ENCODE measurements around the gene ZFYVE19.
A peak's percentile ranks its signal among the peaks of the same experiment; 100 is the strongest.

The ZFYVE19 gene

DNA sequence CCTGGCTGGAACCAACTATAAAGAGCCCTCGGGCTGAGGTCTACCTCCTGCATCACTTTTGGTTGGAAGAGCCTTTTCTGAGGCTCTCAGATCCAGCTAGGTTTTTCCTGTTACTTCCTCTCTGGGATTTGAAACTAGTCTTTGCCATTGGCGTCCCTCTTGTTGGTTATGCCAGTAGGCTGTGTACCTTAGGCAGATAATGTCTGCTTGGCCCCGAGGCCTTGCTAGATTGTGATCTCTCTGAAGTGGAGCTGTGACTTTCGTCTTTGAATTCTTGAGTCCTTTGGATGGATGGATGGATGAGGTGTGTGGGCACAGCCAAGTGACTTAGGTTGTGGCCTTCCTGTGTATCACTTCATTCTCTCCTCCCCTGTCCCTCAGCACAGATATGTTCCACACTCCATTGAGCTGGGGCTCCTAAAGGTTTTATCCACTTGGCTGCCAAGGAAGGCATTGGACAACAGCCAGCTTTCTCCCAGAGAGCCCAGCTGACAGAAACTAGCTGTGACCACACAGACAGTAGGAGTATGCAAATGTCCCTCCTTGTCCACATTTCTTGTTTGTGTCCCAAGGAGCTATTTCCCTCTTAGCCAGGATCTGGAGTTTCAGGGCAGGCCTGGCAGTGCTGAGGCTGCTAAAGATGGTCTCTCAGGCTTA, 8.3 kb downstream of the ZFYVE19 start:
- DNase-seq (ENCODE audit: low spot score), result no peak

DNA sequence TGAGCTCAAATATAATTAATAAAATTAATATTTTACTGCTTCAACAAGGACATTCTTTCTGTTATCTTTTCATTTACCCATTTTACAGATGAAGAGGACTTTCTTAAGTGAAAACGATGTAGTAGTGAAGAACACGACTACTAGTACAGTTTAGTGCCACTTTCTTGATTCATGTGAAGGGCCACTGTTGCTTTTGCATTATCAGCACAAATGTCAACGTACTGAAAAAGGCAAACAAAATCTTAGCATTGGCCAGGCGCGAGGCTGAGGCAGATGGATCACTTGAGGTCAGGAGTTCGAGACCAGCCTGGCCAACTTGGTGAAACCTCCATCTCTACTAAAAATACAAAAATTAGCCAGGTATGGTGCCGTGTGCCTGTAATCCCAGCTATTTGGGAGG, 12.2 kb downstream of the ZFYVE19 start:
- no peak for DNase-seq (ENCODE audit: low spot score)

DNA sequence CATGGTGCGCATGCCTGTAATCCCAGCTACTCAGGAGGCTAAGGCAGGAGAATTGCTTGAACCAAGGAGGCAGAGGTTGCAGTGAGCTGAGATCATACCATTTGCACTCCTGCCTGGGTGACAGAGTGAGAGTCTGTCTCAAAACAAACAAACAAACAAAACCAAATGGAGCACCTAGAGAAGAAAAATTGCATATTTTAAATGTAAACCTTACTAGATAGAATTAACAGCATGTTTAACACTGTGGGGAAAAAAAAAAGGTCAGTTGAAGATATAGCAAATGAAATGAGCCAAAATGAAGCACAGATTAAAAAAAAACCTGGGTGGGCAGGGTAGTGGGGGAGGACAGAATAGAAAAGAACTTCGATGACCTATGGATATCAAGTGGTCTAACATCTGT, 14.3 kb downstream of the ZFYVE19 start:
- no peak for DNase-seq (ENCODE audit: low spot score)

DNA sequence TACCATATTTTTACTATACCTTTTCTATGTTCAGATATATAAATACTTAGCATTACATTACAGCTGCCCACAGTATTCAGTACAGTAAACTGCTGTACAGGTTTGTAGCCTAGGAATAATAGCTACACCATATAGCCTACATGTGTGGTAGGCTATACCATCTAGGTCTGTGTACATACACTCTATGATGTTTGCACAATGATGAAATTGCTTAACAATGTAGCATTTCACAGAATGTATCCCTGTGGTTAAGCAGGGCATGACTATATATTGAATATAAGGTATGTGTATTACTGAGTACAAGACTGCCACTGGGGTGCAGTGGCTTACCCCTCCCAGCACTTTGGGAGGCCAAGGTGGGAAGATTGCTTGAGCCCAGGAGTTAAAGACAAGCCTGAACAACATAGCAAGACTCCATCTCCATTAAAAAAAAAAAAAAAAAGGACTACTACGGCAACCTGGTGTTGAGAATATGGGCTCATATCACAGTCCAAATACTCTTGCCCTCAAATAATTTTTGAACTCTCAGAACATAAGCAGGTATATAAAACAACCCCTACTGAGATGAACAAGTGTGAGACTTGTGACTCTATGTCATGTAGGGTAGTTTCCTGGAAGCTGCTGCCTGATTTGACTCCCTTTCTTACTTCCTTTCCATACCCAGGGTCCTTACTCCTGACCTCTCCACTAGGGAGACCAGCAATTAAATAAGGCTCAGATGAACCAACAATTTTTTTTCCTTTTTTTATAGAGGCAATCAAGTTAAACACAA, 16.9 kb downstream of the ZFYVE19 start:
- no peak for DNase-seq (ENCODE audit: low spot score)

DNA sequence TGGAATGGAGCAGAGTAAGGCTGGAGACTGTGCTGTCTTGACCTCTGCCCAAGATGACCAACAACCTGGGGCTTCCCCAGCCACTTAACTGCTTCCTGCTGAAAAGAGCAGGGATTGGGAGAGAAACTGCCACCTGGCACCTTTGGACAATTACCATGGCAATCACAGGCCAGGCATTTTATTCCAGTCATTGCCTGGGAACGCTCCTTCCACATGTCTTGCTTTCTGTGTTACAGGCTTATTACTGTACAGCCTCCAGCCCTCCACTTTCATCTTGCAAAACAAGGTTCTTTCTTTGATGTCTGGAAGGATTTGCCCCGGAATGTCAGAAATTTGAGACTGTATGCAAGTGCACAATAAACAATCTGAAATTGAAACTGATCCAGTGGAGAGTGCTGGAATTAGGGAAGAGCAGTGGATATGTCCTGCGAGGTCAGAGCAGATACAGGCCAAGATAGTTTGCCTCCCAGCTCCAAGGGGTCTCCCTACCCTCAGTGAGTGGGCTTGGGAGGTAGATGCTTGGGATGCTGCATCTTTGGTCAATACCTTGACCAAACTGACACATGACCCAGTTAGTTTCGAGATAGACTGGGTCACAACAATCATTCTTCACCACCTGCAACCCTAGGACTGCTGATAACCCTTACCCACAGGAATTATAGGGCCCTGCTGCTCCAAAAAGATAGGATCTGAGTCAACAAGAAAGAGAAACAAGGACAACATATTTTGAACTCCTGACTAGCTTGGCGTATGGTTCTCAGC, 19.0 kb downstream of the ZFYVE19 start:
- no peak for DNase-seq (ENCODE audit: low spot score)

DNA sequence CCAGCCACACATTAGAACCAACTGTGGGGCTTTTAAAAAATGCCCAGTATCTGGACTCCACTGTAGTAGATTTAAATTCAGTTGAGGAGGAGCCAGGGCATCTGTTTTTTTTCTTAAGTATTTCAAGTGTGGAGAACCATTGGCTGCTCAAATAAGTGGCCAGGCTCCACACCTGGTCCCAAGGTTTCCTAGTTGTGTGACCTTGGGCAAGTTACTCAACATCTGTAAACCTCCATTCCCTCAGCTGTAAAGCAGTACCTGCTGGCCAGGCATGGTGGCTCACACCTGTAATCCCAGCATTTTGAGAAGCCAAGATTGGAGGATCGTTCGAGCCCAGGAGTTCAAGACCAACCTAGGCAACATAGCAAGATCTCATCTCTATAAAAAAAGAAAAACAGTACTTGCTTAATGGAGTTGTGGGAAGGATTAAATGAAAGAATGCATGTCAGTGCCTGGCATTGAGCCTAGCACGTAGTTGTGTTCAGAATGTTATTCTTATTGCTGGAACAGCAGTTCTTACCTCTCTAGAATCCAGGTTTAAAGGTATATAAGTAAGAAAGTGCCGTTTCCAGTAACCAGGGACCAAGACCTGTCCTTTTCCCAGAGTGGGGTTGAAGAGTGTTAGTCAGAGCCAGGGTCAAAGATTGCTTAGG, 19.7 kb downstream of the ZFYVE19 start:
- DNase-seq (ENCODE audit: low spot score), result no peak

DNA sequence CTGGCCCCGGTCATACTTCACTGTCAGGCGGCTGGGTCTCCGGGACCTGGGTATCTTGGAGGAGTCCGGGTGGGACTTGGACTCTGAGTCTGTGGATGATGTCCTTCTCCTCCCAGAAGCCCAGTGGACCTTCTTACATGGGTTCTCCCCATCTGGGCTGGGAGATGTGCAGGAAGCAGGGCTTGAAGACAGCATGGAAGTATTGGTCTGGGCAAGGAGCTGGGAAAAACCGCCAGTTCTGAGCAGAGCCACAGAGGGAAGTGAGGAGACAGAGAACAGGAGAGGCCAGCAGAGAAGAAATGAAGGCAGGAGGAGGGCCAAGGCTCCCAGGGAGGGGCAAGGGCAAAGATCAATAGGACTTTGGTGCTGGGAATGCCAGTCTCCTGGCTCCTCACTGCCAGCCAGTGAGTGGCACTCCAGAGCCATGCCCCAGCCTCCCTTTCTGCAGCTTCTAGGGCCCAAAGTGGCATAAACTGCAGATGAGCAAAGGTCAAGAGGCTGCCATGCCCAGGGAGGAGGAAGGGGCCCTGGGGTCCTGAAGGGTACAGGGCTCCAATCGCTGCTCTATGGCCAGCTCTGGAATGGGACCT, 21.7 kb downstream of the ZFYVE19 start, which contains the start of gene PPP1R14D:
TSS of gene PPP1R14D (minus strand) at position 262 of the 590 bp plus-strand sequence. CDS start at position 195, 67 bp downstream.
- DNase-seq (ENCODE audit: low spot score), result no peak

DNA sequence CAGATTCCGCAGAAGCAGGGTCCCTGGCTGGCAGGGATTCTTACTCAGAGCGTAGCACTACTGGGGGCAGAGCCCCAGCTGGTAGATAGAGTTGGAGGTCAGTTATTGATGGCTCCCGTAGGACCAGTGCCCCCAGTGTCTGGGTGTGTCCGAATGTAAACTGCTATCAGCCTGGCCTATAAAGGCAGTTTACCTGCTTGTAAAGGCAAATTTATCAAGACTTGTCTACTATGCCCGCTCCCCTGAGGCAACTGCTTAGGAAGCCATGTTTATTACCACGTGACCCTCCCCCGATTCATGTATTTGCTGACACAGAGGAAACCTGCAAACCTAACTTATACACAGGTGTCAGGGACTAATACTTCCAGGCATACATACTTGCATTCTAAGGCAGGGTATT, 22.2 kb downstream of the ZFYVE19 start:
- DNase-seq (ENCODE audit: low spot score), result no peak

DNA sequence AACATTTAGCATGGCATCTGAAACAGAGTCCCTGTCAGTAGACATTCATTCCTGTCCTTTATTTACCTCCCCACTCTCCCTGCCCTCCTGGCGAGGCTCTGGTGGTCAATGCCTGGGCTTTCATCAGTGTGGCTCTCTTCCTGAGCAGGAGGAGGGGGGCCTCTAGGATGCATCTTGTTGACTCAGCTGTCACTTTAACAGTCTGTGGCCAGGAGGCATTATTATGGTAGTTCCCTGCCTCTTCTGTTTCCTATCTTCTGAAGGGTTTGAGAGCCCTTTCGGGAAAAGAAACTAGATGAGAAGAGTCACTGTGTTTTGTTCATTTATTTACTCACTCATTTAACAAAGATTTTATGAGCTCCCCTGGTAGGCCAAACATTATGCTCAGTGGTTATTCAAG, 24.0 kb downstream of the ZFYVE19 start:
- DNase-seq (ENCODE audit: low spot score), result no peak

DNA sequence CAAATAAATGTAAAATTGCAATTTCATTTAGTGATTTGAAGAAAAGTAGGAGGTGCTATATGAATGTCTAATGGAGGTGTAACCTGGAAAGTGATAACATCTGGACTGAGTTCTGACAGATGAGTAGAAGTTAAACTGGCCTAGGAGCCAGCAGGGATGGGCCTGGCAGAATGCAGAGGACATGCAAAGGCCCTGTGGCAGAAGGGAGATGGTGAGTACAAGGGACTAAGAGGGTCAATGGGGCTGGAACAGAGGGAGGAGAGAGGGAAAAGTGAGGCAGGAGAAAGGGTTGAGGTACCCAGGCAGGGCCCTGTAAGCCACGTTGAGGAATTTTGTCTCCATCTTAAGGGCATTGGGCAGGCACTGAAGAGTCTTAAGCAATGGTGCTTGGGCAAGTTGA, 25.0 kb downstream of the ZFYVE19 start:
- no peak for DNase-seq (ENCODE audit: low spot score)

DNA sequence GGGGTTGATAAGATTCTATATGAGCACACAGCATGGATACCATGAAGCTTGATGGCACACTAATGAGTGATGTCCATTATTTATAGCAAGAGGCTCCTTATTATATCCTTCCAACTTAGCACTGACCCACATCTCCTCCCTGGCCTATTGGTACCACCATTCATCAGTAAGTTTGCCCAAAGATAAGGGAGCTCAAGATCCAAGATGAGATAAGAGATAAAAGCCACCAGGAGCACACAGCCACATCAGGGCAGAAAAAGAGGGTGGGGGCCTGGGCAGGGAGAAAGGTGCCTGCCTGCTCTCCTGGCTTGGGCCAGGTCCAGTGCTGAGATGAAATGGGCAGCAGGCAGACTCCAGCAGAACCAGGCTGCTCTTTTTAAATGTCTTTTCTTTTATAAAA, 26.0 kb downstream of the ZFYVE19 start:
- DNase-seq (ENCODE audit: low spot score), result no peak

DNA sequence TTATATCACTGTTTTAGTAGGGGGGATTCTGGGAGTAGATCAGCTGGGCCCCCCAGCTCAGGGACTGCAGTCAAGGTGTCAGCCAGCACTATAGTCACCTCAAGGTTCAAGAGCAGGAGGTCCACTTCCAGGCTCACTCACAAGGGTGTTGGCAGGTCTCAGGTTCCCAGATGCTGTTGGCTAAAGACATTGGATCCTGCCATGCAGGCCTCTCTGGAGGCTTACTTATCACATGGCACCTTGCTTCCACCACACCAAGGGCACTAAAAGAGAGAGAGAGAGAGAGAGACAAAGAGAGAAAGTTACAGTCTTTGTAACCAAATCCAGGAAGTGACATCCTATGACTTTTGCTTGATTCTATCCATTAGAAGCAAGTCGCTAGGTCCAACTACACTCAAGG, 29.1 kb downstream of the ZFYVE19 start:
- no peak for DNase-seq (ENCODE audit: low spot score)

DNA sequence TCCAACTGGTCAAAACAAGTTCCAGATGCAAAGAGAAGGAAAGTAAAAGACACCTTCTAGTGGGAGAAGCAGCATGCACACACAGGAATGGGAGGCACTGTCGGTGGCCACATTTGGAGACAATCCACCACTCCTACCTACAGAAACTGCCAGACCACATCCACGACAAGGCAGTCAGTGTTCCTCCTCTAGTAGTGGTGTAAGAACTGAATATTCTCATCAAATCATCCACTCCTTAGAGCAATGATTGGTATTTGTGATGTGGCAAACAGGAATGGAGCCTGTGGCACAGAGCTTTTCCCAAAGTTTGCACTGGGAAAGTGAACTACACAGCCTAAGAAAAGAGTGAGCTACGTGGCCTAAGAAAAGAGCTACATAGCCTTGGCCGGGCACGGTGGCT, 31.9 kb downstream of the ZFYVE19 start:
- no peak for DNase-seq (ENCODE audit: low spot score)

DNA sequence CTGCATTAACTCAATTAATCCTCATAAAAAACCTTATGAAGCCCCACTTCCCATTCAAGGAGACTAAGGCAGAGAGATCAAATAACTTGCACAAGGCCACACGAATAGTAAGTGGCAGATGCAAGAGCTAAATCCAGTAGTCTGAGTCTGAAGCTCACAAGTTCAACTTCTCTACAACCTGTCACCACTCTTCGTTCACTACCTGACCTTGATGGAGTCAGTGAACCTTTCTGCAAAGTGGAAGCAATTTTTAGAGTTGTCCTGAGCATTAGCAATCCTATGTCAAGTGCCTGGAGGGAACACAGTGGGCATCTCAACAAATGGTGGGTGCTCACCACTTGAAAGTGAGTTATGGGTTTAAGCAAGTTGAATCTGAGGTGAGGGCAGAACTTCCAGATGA, 34.9 kb downstream of the ZFYVE19 start:
- DNase-seq (ENCODE audit: low spot score), result no peak

DNA sequence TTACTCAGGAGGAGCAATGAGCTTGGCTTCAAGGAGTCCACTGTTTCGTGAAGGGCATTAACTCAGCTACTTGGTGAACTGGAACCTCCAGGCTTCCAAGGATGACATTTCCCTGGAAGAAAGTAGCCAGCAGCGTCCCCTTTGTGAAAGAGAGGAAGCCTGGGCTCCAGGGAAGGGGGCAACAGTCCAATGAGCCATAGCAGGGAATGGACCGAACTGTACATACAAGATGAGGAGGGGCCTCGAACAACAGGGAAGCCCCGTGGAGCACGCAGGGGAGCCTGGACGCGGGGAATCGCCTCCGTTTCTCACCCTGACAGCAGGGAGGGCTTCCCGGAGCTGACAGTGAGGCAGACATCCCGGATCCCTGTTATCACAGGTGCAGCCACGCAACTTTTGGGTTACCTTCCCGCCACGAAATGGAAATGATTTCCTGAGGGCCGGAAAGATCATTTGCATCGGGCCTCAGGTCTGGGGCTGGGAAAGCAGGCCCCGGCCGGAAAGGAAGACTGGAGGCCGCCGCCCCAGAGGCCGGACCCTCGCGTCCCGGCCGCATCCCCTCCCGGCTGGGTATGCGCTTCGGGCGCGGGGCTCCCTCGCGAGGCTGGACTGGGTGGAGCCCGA, 36.5 kb downstream of the ZFYVE19 start:
- no peak for DNase-seq (ENCODE audit: low spot score)

DNA sequence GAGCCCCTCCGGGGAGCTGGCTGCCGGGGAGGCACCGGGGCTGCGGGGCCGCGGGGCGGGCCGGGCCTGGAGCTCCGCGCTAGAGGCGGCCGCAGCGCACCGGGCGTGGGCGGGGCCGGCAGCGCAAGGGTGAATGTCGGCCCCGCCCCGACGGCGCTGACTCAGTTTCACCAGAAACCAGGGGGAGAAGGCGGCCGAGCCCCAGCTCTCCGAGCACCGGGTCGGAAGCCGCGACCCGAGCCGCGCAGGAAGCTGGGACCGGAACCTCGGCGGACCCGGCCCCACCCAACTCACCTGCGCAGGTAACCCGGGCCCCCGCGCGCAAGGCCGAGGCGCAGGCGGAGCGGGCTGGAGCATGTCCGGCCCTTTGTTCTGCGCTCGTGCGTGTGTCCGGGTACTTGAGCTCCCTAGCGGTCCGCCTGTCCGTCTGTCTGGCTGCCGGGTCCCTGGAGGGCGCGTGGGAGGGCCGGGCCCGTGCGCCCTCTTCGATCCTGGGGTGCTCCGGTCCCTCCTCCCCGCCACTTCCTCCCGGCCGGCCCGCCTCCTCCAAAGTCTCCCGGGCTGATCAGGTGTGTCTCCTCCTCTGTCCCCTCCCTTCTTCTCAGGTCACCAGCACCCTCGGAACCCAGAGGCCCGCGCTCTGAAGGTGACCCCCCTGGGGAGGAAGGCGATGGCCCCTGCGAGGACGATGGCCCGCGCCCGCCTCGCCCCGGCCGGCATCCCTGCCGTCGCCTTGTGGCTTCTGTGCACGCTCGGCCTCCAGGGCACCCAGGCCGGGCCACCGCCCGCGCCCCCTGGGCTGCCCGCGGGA, 37.2 kb downstream of the ZFYVE19 start, which contains the start of gene SPINT1:
TSS of gene SPINT1 (plus strand) at position 164 of the 811 bp plus-strand sequence. CDS start at position 671, 507 bp downstream.
- peak; percentile 66 for DNase-seq (ENCODE audit: low spot score)

DNA sequence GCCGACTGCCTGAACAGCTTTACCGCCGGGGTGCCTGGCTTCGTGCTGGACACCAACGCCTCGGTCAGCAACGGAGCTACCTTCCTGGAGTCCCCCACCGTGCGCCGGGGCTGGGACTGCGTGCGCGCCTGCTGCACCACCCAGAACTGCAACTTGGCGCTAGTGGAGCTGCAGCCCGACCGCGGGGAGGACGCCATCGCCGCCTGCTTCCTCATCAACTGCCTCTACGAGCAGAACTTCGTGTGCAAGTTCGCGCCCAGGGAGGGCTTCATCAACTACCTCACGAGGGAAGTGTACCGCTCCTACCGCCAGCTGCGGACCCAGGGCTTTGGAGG, 37.8 kb downstream of the ZFYVE19 start:
- DNase-seq (ENCODE audit: low spot score), result peak; percentile 57

DNA sequence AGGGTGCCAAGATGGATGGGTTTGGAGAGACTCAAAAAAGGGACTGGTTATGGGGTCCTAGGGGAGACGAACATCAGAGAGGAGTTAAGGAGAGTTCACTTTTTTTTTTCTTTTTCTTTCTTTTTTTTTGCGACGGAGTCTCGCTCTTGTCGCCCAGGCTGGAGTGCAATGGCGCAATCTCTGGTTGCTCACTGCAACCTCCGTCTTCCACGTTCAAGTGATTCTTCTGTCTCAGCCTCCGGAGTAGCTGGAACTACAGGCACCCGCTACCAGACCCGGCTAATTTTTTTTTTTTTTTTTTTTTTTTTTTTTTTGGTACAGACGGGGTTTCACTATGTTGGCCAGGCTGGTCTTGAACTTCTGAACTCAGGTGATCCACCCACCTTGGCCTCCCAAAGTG, 38.1 kb downstream of the ZFYVE19 start:
- DNase-seq (ENCODE audit: low spot score), result no peak

DNA sequence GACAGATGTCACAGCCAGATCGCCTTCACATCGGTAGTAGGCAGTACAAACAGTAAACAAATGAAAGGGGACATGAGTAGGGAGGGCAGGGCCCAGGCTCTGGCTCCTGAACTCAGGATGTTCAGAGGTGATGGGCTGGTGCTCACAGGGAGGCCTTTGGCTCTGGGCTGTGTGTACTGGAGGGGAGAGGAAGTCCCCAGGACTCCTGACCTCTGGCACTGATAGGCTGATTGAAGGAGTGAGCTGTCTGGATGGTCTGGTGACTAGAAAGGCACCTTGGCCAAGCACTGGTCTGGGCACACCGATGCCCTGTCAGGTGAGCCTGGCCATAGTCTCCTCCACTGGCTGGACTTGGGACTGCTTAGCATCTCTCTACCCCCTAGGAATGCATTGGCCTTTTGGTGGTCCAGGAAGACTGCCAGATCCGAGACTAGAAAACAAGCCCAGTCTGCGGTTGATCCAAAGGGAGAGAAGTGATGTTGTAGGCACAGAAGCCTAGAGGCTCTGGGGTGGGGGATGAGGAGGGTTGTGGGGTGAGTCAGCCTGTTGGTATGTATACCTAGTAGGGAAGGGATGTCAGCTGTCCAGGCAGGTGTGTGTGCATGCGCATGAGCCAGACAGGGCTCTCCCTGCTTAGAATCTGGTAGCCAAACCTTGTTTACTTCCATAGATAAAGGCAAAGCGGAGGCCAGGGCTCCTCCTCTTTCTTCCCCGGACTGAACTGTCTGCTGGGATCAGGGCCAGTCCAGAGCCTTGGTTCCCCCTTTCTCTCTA, 38.8 kb downstream of the ZFYVE19 start:
- no peak for DNase-seq (ENCODE audit: low spot score)

DNA sequence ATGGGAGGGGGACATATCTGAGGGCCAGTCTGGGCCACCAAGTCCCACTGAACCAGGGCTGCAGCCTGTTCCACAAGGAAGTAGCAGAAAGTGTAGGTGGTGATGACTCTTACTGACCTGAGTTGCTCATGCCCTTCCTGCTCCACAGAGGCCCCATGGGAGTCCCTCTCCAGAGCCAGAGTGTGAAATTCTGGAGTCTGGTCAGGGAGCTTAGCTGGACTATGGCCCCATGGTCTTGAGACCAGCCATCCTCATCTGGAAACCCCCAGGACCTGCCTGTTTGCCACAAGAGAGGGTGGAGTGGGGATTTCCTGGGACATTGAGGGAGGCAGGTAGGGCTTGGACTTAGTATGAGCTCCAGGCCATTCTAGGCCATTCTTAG, 39.9 kb downstream of the ZFYVE19 start:
- no peak for DNase-seq (ENCODE audit: low spot score)
